Frontal cortex (tissue), 4 donors: ENCODE data around the gene NUP153. TPM values are rescaled to one million over a fixed set of nuclear protein-coding genes. Genes with fewer than 3 reads are reported as not detected.
A peak's percentile ranks its signal among the peaks of the same experiment; 100 is the strongest.
"Not testable (repeated sequence)": the region's sequence is repeated elsewhere in the genome, so short reads cannot be mapped to it uniquely, and the experiment has no call there.

Experiments
- DNase-seq, 2 donors: peaks; one replicate each; pipeline ENCODE4 v3.0.0; 2012; ENCODE audit warnings: low spot score in 2 of 2
- FAIRE-seq: peaks from 2 replicates; lab custom pipeline; 2012; peaks lifted over from hg19 to GRCh38; lab: Jason Lieb, UNC
- total RNA-seq: library from RNA; depleted of rRNA; stranded (reverse); fragments of >200 nt; gene quantifications from one replicate; pipeline ENCODE4 v1.2.3, GENCODE V29; 2014
- donor health status: control.
- donor health status: control.
- donor health status: control.

NUP153 gene
- 41.2 TPM for total RNA-seq

DNA sequence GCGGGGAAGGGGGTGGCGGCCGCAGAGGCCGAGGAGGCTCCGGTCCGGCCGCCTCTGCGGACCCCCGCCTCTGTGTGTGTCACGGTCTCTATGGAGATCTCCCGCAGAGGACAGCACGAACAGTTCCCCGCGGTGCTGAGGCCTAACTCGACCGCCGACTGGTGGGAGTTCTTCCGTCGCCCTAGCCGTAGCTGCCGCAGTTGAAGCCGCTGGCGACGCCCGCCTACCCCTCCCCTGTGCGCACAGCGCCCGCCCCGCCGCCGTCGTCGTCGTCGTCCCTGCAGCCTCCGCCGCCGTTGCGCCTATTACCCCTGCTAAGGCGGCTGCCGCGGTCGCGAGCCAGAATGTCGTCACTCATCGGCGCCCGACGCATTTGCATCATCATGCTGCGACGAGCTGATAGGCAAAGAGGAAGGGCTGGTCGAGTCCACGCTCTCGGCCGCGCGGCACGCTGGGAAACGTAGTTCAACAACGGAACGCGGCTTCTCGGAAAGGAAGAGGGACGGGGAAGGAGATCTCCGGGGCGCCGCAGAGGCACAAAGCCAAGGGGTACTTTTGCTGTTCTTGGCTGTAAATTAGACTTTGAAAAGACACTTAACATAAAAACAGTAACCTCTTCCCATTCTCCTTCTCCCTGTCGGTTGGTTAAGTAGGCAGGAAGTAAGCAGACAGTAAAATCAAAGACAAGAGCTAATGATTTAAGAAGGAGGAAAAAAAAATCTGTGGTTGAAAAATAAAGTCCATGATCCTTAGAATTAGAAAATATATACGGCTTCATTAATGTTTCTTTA is at the start of gene NUP153:
NUP153 (minus strand) TSS at position 346 of the 791 bp plus-strand sequence. CDS start 538 bp downstream, outside the sequence.
- no peak for FAIRE-seq
- DNase-seq: peak; percentile 95

DNA sequence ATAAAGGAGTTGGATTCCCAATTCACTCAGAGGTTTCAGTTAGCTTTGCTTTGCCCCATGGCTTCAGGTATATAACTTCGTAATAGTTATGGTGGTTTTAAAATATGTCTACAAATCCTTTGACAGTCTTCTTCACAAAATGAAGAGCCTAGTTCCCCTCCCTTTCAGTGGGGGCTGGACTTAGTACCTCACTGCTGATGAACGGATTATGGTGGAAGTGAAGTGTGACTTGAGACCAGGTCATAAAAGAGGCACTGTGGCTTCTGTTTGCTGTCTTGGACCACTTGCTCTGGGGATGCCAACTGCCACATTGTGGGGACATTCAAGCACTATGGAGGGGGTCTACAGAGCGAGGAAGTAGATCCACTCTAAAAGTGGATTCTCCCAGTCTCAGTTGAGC is 47.5 kb upstream of the NUP153 start:
- FAIRE-seq (no peak), DNase-seq (no peak)

DNA sequence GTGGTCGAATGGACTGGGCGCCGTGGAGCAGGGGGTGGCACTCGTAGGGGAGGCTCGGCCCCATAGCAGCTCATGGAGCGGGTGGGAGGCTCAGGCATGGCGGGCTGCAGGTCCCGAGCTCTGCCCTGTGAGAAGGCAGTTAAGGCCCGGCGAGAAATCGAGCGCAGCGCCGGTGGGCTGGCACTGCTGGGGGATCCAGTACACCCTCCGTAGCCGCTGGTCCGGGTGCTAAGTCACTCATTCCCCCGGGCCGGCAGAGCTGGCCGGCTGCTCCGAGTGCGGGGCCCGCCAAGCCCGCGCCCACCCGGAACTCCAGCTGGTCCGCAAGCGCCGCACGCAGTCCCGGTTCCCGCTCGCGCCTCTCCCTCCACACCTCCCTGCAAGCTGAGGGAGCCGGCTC is 38.6 kb upstream of the NUP153 start:
- DNase-seq, FAIRE-seq: not testable (repeated sequence)

GRCh38 chr6:17744757-17745308 is 38.1 kb upstream of the NUP153 start:
- FAIRE-seq, DNase-seq: not testable (repeated sequence)

DNA sequence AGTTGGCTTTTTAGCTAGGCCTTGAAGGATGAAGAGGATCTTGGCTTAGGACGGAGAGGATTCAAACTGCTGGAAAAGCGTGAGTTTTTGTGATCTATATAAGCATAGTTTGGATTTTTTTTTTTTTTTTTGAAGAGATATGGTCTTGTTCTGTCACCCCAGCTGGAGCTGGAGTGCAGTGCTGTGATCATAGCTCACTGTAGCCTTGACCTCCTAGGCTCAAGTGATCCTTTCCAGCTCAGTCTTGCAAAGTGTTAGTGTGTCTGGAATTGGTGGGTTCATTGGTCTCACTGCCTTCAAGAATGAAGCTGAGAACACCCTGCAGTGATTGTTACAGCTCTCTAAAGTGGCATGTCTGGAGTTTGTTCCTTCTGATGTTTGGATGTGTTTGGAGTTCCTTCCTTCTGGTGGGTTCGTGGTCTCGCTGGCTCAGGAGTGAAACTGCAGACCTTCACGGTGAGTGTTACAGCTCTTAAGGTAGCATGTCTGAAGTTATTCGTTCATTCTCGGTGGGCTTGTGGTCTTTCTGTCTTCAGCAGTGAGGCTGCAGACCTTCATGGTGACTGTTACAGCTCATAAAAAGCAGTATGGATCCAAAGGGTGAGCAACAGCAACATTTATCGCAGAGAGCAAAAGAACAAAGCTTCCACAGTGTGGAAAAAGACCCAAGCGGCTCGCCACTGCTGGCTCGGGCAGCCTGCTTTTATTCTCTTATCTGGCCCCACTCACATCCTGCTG is 37.5 kb upstream of the NUP153 start:
- DNase-seq (no peak), FAIRE-seq (no peak)

GRCh38 chr6:17741507-17741906 is 34.8 kb upstream of the NUP153 start:
- DNase-seq: no peak
- FAIRE-seq: no peak

DNA sequence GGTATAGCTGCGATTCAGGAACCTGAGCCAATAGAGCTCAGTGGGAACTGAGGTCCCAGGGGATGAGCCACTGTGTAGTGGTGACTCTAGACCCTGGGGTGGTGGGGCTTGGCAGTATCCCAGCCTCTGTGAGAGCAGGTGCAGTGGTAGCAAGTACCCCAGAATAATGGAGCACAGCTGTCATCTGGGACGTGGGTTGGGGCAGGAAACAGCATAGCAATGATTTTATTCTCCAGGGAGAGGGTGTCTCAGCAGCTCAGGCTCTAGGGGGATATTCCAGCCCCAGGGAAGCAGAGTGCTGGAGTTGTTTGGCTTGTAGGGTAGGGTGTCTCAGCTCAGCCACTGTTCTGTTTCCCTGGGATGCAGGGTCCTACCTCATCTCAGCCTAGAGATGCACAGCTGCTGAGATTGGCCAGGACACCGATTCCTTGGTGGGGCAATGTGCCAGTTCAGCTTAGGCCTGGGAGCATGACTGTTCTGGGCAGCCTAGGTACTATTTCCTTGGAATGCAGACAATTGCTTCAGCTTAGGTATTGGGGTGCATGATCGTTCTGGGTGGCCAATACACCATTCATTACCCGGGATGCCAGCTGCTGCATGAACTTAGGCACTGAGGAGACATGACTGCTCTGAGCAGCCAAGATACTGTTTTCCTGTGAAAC is 34.0 kb upstream of the NUP153 start:
- no peak for FAIRE-seq
- DNase-seq: no peak

GRCh38 chr6:17737704-17738252 is 31.1 kb upstream of the NUP153 start:
- DNase-seq (no peak), FAIRE-seq (no peak)

DNA sequence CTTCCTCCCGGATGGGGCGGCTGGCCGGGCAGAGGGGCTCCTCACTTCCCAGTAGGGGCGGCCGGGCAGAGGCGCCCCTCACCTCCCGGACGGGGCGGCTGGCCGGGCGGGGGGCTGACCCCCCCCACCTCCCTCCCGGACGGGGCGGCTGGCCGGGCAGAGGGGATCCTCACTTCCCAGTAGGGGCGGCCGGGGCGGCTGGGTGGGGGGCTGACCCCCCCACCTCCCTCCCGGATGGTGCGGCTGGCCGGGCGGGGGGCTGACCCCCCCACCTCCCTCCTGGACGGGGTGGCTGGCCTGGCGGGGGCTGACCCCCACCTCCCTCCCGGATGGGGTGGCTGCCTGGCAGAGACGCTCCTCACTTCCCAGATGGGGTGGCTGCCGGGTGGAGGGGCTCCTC is 28.6 kb upstream of the NUP153 start:
- DNase-seq, FAIRE-seq: not testable (repeated sequence)

GRCh38 chr6:17730078-17730704 is 23.5 kb upstream of the NUP153 start:
- DNase-seq (no peak), FAIRE-seq (no peak)

- DNase-seq: no peak
- no peak for FAIRE-seq
These were observed 22.7 kb upstream of the NUP153 start for GRCh38 chr6:17729223-17730077.

- DNase-seq (no peak), FAIRE-seq (no peak)
These were observed 22.0 kb upstream of the NUP153 start for GRCh38 chr6:17728551-17729222.

- FAIRE-seq (no peak), DNase-seq (peak in 1 of 2 donors; percentile 28)
These were observed 18.4 kb upstream of the NUP153 start for GRCh38 chr6:17725083-17725482.

DNA sequence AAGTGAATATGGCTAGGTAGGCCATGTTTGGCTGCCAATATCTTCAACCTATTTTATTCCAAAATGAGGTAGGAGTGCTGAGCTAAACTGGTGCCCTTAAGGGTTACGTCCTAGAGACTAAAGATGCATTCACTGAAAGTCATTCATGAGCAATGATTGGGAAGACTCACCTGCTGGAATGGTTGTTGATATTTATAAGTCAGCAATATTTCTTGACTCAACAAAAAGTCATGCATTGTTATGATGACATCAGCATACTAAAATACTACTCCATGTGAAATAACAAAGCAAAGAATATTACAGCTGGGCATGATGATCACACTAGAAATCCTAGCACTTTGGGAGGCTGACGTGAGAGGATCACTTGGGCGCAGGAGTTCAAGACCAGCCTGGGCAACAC is 17.6 kb upstream of the NUP153 start:
- FAIRE-seq (no peak), DNase-seq (no peak)

DNA sequence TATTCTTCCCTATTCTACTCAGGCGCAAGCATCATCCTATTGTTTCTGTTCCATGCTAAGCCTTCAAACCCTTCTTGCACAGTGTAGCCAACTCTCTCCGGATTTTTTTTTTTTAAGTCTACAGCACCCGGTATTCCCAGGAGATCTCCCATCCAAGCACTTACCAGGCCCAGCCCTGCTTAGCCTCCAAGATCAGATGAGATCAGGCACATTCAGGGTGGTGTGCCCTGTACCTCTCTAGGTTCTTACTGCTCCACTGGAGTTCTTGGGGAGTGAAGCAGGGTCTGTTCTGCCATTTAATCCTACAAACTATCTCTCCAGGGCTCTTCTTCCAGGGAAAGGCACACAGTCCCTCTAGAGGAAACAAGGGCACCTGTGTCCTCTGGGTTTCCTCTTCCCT is 14.9 kb upstream of the NUP153 start:
- FAIRE-seq (no peak), DNase-seq (no peak)

DNA sequence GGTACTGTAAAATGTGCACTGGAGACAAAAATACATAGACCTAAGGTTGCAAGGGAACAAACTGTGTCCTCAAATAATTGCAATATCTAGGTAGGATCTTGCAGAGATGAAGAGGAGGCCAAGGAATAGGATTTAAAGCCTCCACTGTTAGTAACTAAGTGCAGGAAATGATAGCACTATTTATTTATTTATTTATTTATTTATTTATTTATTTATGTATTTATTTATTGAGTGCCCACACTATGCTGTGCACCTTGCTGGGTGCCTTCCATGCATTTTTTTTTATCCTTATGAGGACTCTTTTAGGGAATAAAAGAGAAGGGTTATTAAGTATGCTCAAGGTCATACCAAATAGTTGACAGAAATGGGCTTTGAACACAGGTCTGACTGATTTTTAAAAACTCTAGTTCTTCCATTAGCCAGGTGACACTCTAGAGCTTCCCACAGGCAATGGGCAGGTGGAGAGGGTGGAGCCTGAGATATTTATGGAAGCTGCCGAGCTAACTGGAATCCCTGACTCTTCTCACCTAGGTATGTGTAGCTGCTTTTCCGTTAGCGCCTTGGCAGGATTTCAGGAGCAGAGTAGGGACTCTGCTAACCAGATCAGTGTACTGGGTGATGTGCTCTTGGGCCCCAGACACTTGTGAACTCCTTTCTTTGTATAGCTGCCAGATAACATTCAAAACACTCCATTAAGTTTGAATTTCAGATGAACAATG is 12.8 kb upstream of the NUP153 start:
- no peak for FAIRE-seq

DNA sequence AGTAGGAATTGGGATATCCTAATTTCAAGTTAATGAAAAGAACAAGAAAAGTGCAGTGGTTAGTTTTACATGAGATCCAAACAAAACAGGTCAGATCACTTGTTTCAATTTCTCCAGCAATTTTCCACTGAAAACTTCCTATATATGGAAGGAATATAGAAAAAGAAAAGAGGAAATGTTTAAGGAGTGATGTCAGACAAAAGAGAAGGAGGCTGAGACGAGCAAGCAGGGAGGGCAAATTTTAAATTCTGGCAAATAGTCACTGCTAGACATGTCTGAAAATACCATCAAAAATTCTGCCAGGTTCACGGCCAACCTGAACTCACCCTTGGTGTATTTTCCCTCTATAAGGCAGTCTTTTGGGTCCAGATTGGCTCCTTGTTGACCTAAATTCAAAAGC is 9.5 kb upstream of the NUP153 start:
- DNase-seq (no peak), FAIRE-seq (no peak)

More for the DNA sequence above, 12.8 kb upstream of the NUP153 start:
- no peak for DNase-seq
